HepG2 (cell line): ENCODE results near the gene WDR37.

ENCODE experiments used
- IKZF4 ChIP-seq: sonication (generic); formaldehyde crosslinking; IDR thresholded peaks from 2 replicates; pipeline ENCODE4 v1.5.1; 2020; ENCODE audit warnings: borderline replicate concordance, mild to moderate bottlenecking, low read depth, missing genetic modification reagents; ENCODE audit errors: not compliant biosample characterization
- THYN1 ChIP-seq: sonication (generic); formaldehyde crosslinking; IDR thresholded peaks from 2 replicates; pipeline ENCODE4 v1.8.1; 2023; ENCODE audit warnings: low read depth, mild to moderate bottlenecking, moderate library complexity, missing genetic modification reagents, borderline replicate concordance

- TF ChIP-seq THYN1 (CRISPR knock-in tag) (no peak), IKZF4 (CRISPR knock-in tag) (no peak)
These were observed 75.0 kb downstream of the WDR37 start for GRCh38 chr10:1130995-1131790.
